HepG2 (cell line): ENCODE measurements around the gene NEGR1.

ENCODE experiments used
- ELF4 ChIP-seq: sonication (generic); formaldehyde crosslinking; IDR thresholded peaks from 2 replicates; pipeline ENCODE4 v1.5.0; 2020; ENCODE audit warnings: missing genetic modification reagents, mild to moderate bottlenecking, moderate library complexity, borderline replicate concordance
- EZH2 ChIP-seq: conservative IDR thresholded peaks from 2 replicates; pipeline ENCODE4 v1.6.1; 2012; ENCODE audit warnings: mild to moderate bottlenecking, low read depth, low read length, moderate library complexity
- JUN ChIP-seq: sonication (generic); formaldehyde crosslinking; IDR thresholded peaks from 2 replicates; pipeline ENCODE4 v1.4.0; 2020; ENCODE audit warnings: mild to moderate bottlenecking, missing genetic modification reagents
- JUND ChIP-seq: sonication (generic); formaldehyde crosslinking; IDR thresholded peaks from 2 replicates; pipeline ENCODE4 v1.8.0; 2022; ENCODE audit warnings: mild to moderate bottlenecking, missing genetic modification reagents
- NFATC3 ChIP-seq: sonication (generic); formaldehyde crosslinking; IDR thresholded peaks from 2 replicates; pipeline ENCODE4 v1.5.1; 2020; ENCODE audit warnings: mild to moderate bottlenecking, missing genetic modification reagents
- NFKBIZ ChIP-seq: IDR thresholded peaks from 2 replicates; pipeline ENCODE4 v1.6.1; 2018; ENCODE audit warnings: missing genetic modification reagents, missing compliant biosample characterization
- POLR2AphosphoS2 ChIP-seq: IDR thresholded peaks from 2 replicates; pipeline ENCODE4 v1.6.1; 2011; ENCODE audit warnings: low read depth, low read length, improper control_type of control experiment
- RFX5 ChIP-seq: IDR thresholded peaks from 2 replicates; pipeline ENCODE4 v1.6.1; 2011; ENCODE audit warnings: low read depth, low read length, improper control_type of control experiment
- SUZ12 ChIP-seq: fragments of 150-350 bp; IDR thresholded peaks from 2 replicates; pipeline ENCODE4 v1.6.1; 2014; ENCODE audit warnings: low read depth, low read length
- TF ChIP-seq, protein P1 (sequence below): sonication (generic); formaldehyde crosslinking; IDR thresholded peaks from 2 replicates; pipeline ENCODE4 v1.8.1; 2022; ENCODE audit warnings: mild to moderate bottlenecking, missing genetic modification reagents
- TF ChIP-seq, protein P2 (sequence below): sonication (generic); formaldehyde crosslinking; IDR thresholded peaks from 2 replicates; pipeline ENCODE4 v1.4.0; 2020; ENCODE audit warnings: missing genetic modification reagents

DNA sequence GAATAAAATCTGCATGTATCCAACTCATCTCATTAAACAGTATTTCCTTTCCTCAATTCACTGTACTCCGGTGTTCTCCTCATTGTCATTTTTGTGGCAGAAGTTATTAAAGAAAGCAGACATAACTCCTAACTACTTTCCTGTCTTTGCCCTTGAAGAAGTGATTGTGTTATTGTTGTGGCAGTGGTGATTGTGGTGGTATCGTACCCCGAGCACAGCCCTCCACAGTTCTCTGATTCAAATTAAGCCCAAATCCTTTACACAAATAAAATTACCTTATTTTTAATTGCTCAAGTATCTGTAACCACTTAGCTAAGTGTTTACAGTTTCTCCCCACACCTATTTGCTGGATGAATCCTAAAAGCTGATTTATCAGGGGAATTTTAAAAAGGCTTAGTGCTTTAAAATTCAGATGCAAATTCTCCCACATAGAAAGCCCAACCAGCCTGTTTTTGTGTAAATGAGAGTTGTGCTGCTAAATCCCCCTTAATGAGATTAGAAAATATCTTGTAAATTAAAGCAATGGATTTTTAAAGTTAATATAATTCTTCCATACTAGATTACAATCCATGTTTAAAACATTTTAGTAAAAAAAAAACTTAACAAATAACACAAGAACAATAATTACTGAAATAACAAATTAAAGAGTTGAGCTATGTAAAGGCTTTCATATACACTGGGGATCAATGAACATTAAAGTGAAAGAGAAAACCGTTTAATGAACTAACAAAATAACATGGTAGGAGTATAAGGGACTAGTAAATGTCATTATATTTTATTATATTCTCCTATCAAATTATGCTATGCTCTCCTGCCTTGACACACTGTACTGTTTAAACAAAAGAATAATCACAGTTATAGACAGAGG lies 259.0 kb downstream of the NEGR1 start:
- TF ChIP-seq, protein P1, sequence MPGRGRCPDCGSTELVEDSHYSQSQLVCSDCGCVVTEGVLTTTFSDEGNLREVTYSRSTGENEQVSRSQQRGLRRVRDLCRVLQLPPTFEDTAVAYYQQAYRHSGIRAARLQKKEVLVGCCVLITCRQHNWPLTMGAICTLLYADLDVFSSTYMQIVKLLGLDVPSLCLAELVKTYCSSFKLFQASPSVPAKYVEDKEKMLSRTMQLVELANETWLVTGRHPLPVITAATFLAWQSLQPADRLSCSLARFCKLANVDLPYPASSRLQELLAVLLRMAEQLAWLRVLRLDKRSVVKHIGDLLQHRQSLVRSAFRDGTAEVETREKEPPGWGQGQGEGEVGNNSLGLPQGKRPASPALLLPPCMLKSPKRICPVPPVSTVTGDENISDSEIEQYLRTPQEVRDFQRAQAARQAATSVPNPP, result no peak
- no peak for TF ChIP-seq POLR2AphosphoS2
- no peak for TF ChIP-seq NFATC3
- no peak for TF ChIP-seq SUZ12
- TF ChIP-seq JUND (CRISPR knock-in tag), result no peak
- TF ChIP-seq JUN (CRISPR knock-in tag), result no peak
- TF ChIP-seq NFKBIZ, result no peak
- TF ChIP-seq, protein P2, sequence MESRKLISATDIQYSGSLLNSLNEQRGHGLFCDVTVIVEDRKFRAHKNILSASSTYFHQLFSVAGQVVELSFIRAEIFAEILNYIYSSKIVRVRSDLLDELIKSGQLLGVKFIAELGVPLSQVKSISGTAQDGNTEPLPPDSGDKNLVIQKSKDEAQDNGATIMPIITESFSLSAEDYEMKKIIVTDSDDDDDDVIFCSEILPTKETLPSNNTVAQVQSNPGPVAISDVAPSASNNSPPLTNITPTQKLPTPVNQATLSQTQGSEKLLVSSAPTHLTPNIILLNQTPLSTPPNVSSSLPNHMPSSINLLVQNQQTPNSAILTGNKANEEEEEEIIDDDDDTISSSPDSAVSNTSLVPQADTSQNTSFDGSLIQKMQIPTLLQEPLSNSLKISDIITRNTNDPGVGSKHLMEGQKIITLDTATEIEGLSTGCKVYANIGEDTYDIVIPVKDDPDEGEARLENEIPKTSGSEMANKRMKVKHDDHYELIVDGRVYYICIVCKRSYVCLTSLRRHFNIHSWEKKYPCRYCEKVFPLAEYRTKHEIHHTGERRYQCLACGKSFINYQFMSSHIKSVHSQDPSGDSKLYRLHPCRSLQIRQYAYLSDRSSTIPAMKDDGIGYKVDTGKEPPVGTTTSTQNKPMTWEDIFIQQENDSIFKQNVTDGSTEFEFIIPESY, result no peak
- TF ChIP-seq RFX5, result no peak
- TF ChIP-seq ELF4 (CRISPR knock-in tag), result no peak
- no peak for TF ChIP-seq EZH2
